ENCODE results near the gene KRAS. TPM values are rescaled to one million over a fixed set of nuclear protein-coding genes. Genes with fewer than 3 reads are reported as not detected.

KRAS gene
- total and polyA plus RNA-seq, 2 experiments from 2014 or later, result 14.2 to 44.6 TPM

- no peak for DNase-seq
- no peak overlapping the region for H3K27ac ChIP-seq
- 0 out of 2 replicates have a peak, but pooled peaks cover 3% of the 10 kb centered on the region for H3K4me1 ChIP-seq (ENCODE audit: insufficient read depth)
- no peaks in the 10 kb centered on the region for H3K9me2 ChIP-seq (ENCODE audit: insufficient read depth)
- in situ Hi-C loops (cut with MboI), result no loop called here
- no peaks in the 10 kb centered on the region for H3K79me2 ChIP-seq (ENCODE audit: insufficient read depth)
- TF ChIP-seq EZH2phosphoT487 (IDR thresholded peaks at IDR 0.05; ENCODE audit: insufficient read depth, low read depth), result no peak
- H3K9me3 ChIP-seq (ENCODE audit: low read depth), result no peaks in the 10 kb centered on the region
- H4K20me1 ChIP-seq (ENCODE audit: insufficient read depth), result no peaks in the 10 kb centered on the region
- H3K9ac ChIP-seq, result no peak overlapping the region
- no peak overlapping the region for H2AFZ ChIP-seq
- H3K27me3 ChIP-seq (replicated peaks; ENCODE audit: insufficient read depth), result no peaks in the 10 kb centered on the region
- no peaks in the 10 kb centered on the region for H3K36me3 ChIP-seq (ENCODE audit: low read depth)
- no peaks in the 10 kb centered on the region for H3F3A ChIP-seq (ENCODE audit: insufficient read depth)
- WGBS, 2 experiments (ENCODE audit: low coverage in 1 of 2, low lambda C conversion rate in 2 of 2, missing lambda C conversion rate in 2 of 2), result 90 to 93% methylated on average over 6 of the region's 6 CpGs
- no peak overlapping the region for H3K4me2 ChIP-seq (ENCODE audit: unreplicated experiment)
- no peak overlapping the region for H3K4me3 ChIP-seq
Measured at GRCh38 chr12:25278269-25278668, 27.5 kb upstream of the KRAS start.

GRCh38 chr12:25276199-25276937 is 25.6 kb upstream of the KRAS start:
- in situ Hi-C loops (cut with MboI), result no loop called here
- Histone ChIP-seq H3K36me3 (ENCODE audit: low read depth) (no peaks in the 10 kb centered on the region), H3F3A (ENCODE audit: insufficient read depth) (no peaks in the 10 kb centered on the region), H3K4me1 (ENCODE audit: insufficient read depth) (0 out of 2 replicates have a peak, but pooled peaks cover 3% of the 10 kb centered on the region), H4K20me1 (ENCODE audit: insufficient read depth) (no peaks in the 10 kb centered on the region), H3K9ac (no peak overlapping the region), H2AFZ (no peak overlapping the region), H3K9me2 (ENCODE audit: insufficient read depth) (no peaks in the 10 kb centered on the region), H3K4me3 (no peak overlapping the region), H3K9me3 (ENCODE audit: low read depth) (no peaks in the 10 kb centered on the region), H3K27me3 (replicated peaks; ENCODE audit: insufficient read depth) (no peaks in the 10 kb centered on the region), H3K79me2 (ENCODE audit: insufficient read depth) (no peaks in the 10 kb centered on the region), H3K27ac (no peak overlapping the region), H3K4me2 (ENCODE audit: unreplicated experiment) (no peak overlapping the region)
- WGBS, 2 experiments (ENCODE audit: low coverage in 1 of 2, low lambda C conversion rate in 2 of 2, missing lambda C conversion rate in 2 of 2), result 86 to 91% methylated on average over 4 of the region's 4 CpGs
- TF ChIP-seq EZH2 (IDR thresholded peaks at IDR 0.05; ENCODE audit: insufficient read depth, poor library complexity, severe bottlenecking) (no peak), EZH2phosphoT487 (IDR thresholded peaks at IDR 0.05; ENCODE audit: insufficient read depth, low read depth) (no peak)
- peak; percentile 69 for DNase-seq

- DNase-seq, result no peak
- 69 to 75% methylated on average over 4 of the region's 4 CpGs for WGBS, 2 experiments (ENCODE audit: low coverage in 1 of 2, low lambda C conversion rate in 2 of 2, missing lambda C conversion rate in 2 of 2)
- Histone ChIP-seq H3K9me3 (ENCODE audit: low read depth) (no peaks in the 10 kb centered on the region), H3K27me3 (replicated peaks; ENCODE audit: insufficient read depth) (no peaks in the 10 kb centered on the region), H2AFZ (no peak overlapping the region), H3K36me3 (ENCODE audit: low read depth) (no peaks in the 10 kb centered on the region), H3K9ac (no peak overlapping the region), H3K4me3 (no peak overlapping the region), H4K20me1 (ENCODE audit: insufficient read depth) (no peaks in the 10 kb centered on the region), H3K4me1 (ENCODE audit: insufficient read depth) (0 out of 2 replicates have a peak, but pooled peaks cover 3% of the 10 kb centered on the region), H3K4me2 (ENCODE audit: unreplicated experiment) (no peak overlapping the region), H3K79me2 (ENCODE audit: insufficient read depth) (no peaks in the 10 kb centered on the region), H3K9me2 (ENCODE audit: insufficient read depth) (no peaks in the 10 kb centered on the region), H3F3A (ENCODE audit: insufficient read depth) (no peaks in the 10 kb centered on the region), H3K27ac (no peak overlapping the region)
- TF ChIP-seq EZH2 (IDR thresholded peaks at IDR 0.05; ENCODE audit: insufficient read depth, poor library complexity, severe bottlenecking) (no peak), EZH2phosphoT487 (IDR thresholded peaks at IDR 0.05; ENCODE audit: insufficient read depth, low read depth) (no peak)
- in situ Hi-C loops (cut with MboI), result no loop called here
Measured at GRCh38 chr12:25271486-25272098, 20.9 kb upstream of the KRAS start.

- H3F3A ChIP-seq (ENCODE audit: insufficient read depth), result no peaks in the 10 kb centered on the region
- in situ Hi-C loops (cut with MboI), result no loop called here
- no peaks in the 10 kb centered on the region for H3K9me2 ChIP-seq (ENCODE audit: insufficient read depth)
- H3K4me1 ChIP-seq (ENCODE audit: insufficient read depth), result no peaks in the 10 kb centered on the region
- no peaks in the 10 kb centered on the region for H3K9me3 ChIP-seq (ENCODE audit: low read depth)
- H3K36me3 ChIP-seq (ENCODE audit: low read depth), result no peaks in the 10 kb centered on the region
- no peak overlapping the region for H3K9ac ChIP-seq
- no peak overlapping the region for H3K27ac ChIP-seq
- TF ChIP-seq EZH2phosphoT487 (IDR thresholded peaks at IDR 0.05; ENCODE audit: insufficient read depth, low read depth) (no peak), EZH2 (IDR thresholded peaks at IDR 0.05; ENCODE audit: insufficient read depth, poor library complexity, severe bottlenecking) (no peak)
- H3K27me3 ChIP-seq (replicated peaks; ENCODE audit: insufficient read depth), result no peaks in the 10 kb centered on the region
- no peaks in the 10 kb centered on the region for H3K79me2 ChIP-seq (ENCODE audit: insufficient read depth)
- 89 to 93% methylated on average over 2 of the region's 2 CpGs for WGBS, 2 experiments (ENCODE audit: low coverage in 1 of 2, low lambda C conversion rate in 2 of 2, missing lambda C conversion rate in 2 of 2)
- H2AFZ ChIP-seq, result no peak overlapping the region
- H3K4me2 ChIP-seq (ENCODE audit: unreplicated experiment), result no peak overlapping the region
- H3K4me3 ChIP-seq, result no peak overlapping the region
- DNase-seq, result no peak
- H4K20me1 ChIP-seq (ENCODE audit: insufficient read depth), result no peaks in the 10 kb centered on the region
Measured at GRCh38 chr12:25269701-25270100, 19.0 kb upstream of the KRAS start.

All from GM23248 (cell line).